Stimulated activated naive B cell treated with anti-CD40 and anti-IgM and Interleukin-4, amounts not matched to agents 10 μg/mL and 1 μg/mL and 100 μg/mL, for 72 hours (primary cell): ENCODE measurements around the gene FARS2.
A peak's percentile ranks its signal among the peaks of the same experiment; 100 is the strongest.

ENCODE experiments used
- ATAC-seq, 2 donors: fragments of 150-1000 bp; cut with Tn5 transposase; replicated peaks; 2 replicates each; pipeline ENCODE4 v1.10.0; 2021; ENCODE audit warnings: moderate library complexity in 1 of 2
- DNase-seq: peaks from one replicate; pipeline ENCODE4 v3.0.0; 2021
- H3K27ac Mint-ChIP-seq: one replicate; pipeline ENCODE4 v1.8.0; 2022; ENCODE audit warnings: mild to moderate bottlenecking, mixed read lengths
- H3K27me3 Mint-ChIP-seq, 2 donors: one replicate each; pipeline ENCODE4 v1.8.0; 2022; ENCODE audit warnings: mixed read lengths in 2 of 2
- H3K36me3 Mint-ChIP-seq, 2 donors: one replicate each; pipeline ENCODE4 v1.8.0; 2022; ENCODE audit warnings: mixed read lengths in 2 of 2, mild to moderate bottlenecking in 1 of 2
- H3K4me1 Mint-ChIP-seq, 2 donors: one replicate each; pipeline ENCODE4 v1.8.0; 2022; ENCODE audit warnings: mixed read lengths in 2 of 2, mild to moderate bottlenecking in 1 of 2
- H3K4me3 Mint-ChIP-seq, 2 donors: one replicate each; pipeline ENCODE4 v1.8.0; 2022; ENCODE audit warnings: mild to moderate bottlenecking in 2 of 2, mixed read lengths in 2 of 2, moderate library complexity in 1 of 2
- H3K9me3 Mint-ChIP-seq, 2 donors: one replicate each; pipeline ENCODE4 v1.8.0; 2022; ENCODE audit warnings: mixed read lengths in 2 of 2, mild to moderate bottlenecking in 1 of 2

Gene FARS2

GRCh38 chr6:5459346-5459745 is 198.0 kb downstream of the FARS2 start:
- Mint-ChIP-seq H3K4me3 (no peak overlapping the region), H3K4me1 (peaks cover 17 to 24% of the 10 kb centered on the region in 2 donors), H3K27me3 (no peaks in the 10 kb centered on the region), H3K27ac (no peak overlapping the region), H3K9me3 (no peaks in the 10 kb centered on the region), H3K36me3 (peaks cover 16 to 33% of the 10 kb centered on the region in 2 donors)
- no peak for DNase-seq
- ATAC-seq: no peak

DNA sequence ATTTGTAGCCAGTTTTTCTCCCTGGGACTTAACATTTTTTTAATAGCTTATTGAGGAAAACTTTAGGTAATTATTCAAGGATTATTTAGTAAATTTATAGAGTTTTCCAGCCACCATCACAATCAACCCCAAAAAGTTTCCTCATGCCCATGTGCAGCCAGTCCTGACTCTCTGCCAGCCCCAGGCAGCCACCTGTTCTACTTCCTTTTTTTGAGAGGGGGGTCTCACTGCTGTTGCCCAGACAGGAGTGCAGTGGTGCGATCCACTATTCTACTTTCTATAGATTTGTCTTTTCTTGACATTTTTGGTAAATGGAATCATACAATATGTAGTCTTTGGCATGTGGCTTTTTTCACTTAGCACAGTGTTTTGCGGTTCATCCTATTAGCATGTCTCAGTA is 200.1 kb downstream of the FARS2 start:
- no peak for DNase-seq
- Mint-ChIP-seq H3K27me3 (no peaks in the 10 kb centered on the region), H3K4me1 (peaks cover 21 to 24% of the 10 kb centered on the region in 2 donors), H3K36me3 (peaks cover 15 to 28% of the 10 kb centered on the region in 2 donors), H3K9me3 (no peaks in the 10 kb centered on the region), H3K27ac (no peak overlapping the region), H3K4me3 (no peak overlapping the region)
- no peak for ATAC-seq

DNA sequence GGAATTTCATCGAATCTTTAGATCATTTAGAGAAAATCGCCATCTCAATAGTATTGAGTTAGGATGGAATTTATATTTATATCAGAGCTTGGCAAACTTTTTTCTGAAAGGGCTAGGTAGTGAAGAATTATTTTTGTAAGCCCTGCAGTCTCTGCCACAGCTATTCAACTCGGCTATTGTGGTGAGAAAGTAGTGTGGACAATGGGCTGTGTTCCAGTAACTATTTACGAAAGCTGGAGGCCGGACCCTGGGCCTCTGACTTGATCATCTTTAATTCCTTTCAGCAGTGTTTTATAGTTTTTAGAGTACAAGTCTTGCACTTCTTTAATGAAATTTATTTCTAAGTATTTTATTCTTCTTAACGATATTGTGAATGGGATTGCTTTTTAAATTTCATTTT is 201.5 kb downstream of the FARS2 start:
- Mint-ChIP-seq H3K4me1 (peaks cover 19 to 22% of the 10 kb centered on the region in 2 donors), H3K27me3 (no peaks in the 10 kb centered on the region), H3K27ac (no peak overlapping the region), H3K4me3 (no peak overlapping the region), H3K9me3 (no peaks in the 10 kb centered on the region), H3K36me3 (peaks cover 14 to 23% of the 10 kb centered on the region in 2 donors)
- DNase-seq: no peak
- no peak for ATAC-seq

- Mint-ChIP-seq H3K36me3 (peaks cover 12 to 21% of the 10 kb centered on the region in 2 donors), H3K27ac (no peak overlapping the region), H3K9me3 (no peaks in the 10 kb centered on the region), H3K27me3 (no peaks in the 10 kb centered on the region), H3K4me1 (peaks cover 16 to 19% of the 10 kb centered on the region in 2 donors), H3K4me3 (no peak overlapping the region)
- no peak for ATAC-seq
- DNase-seq: no peak
Measured at GRCh38 chr6:5463690-5464089, 202.4 kb downstream of the FARS2 start.

- ATAC-seq (no peak), DNase-seq (no peak)
- Mint-ChIP-seq H3K9me3 (no peaks in the 10 kb centered on the region), H3K36me3 (peaks cover 15 to 24% of the 10 kb centered on the region in 2 donors), H3K27ac (no peak overlapping the region), H3K27me3 (no peaks in the 10 kb centered on the region), H3K4me3 (no peak overlapping the region), H3K4me1 (peaks cover 16% of the 10 kb centered on the region in 2 donors)
Measured at GRCh38 chr6:5464099-5464885, 203.0 kb downstream of the FARS2 start.

DNA sequence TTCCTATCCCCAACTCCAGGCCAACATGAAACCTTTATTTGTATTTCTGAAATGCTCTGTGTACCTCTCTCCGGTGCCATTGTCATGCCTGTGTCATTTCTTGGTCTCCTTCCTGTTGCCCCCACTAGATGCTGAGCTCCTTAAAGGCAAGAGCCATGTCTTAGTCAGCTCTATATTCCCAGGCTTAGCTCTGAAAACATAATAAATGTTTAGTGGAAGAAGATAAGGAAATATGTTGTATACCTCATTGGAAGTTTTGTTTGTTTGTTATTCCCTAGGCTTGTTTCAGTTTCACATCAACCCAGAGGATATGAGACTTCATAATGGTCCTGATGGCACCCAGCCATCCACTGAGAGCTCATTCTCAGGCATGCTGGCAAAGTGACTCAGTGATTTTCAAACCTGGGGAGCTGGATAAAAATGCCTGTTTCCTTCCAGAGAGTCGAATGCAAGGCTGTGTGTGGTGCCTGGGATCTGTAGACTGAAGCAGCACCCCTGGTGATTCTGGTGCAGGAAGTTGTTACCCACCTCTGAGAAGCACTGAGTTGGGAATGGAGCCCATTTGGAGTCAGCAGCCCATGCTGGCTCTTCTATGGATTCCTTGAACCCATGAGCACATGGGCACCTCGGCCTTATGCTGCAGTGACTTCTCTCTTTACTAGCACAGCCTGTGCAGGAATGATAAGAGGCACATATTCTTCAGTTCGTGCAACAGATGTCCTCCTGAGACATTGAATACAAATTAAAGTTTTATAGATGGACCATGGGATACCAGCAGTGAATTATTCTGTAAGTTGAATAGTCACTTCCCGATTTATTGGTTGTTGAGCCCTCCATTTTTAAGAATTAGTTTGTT is 205.2 kb downstream of the FARS2 start:
- Mint-ChIP-seq H3K9me3 (no peaks in the 10 kb centered on the region), H3K4me1 (peaks cover 0 to 4% of the 10 kb centered on the region in 2 donors), H3K4me3 (no peak overlapping the region), H3K36me3 (peaks cover 8% of the 10 kb centered on the region in 2 donors), H3K27ac (peak overlapping the region; percentile 33), H3K27me3 (no peaks in the 10 kb centered on the region)
- no peak for ATAC-seq
- no peak for DNase-seq

- H3K4me1 Mint-ChIP-seq: peaks cover 0 to 4% of the 10 kb centered on the region in 2 donors
- no peak for DNase-seq
- H3K4me3 Mint-ChIP-seq: no peak overlapping the region
- H3K9me3 Mint-ChIP-seq: no peaks in the 10 kb centered on the region
- H3K27me3 Mint-ChIP-seq: no peaks in the 10 kb centered on the region
- H3K36me3 Mint-ChIP-seq: peaks cover 7% of the 10 kb centered on the region in 2 donors
- ATAC-seq: no peak
- no peak overlapping the region for H3K27ac Mint-ChIP-seq
Measured at GRCh38 chr6:5468586-5468985, 207.3 kb downstream of the FARS2 start.

- no peak overlapping the region for H3K4me3 Mint-ChIP-seq
- no peaks in the 10 kb centered on the region for H3K27me3 Mint-ChIP-seq
- no peak overlapping the region for H3K27ac Mint-ChIP-seq
- no peak for DNase-seq
- peaks cover 0 to 4% of the 10 kb centered on the region in 2 donors for H3K4me1 Mint-ChIP-seq
- no peak for ATAC-seq
- peaks cover 7 to 11% of the 10 kb centered on the region in 2 donors for H3K36me3 Mint-ChIP-seq
- H3K9me3 Mint-ChIP-seq: no peaks in the 10 kb centered on the region
Measured at GRCh38 chr6:5469101-5469846, 208.0 kb downstream of the FARS2 start.

- Mint-ChIP-seq H3K27ac (no peak overlapping the region), H3K4me3 (no peak overlapping the region)
- ATAC-seq: peak; percentile 92 to 94
Measured at GRCh38 chr6:5471044-5471443, 209.7 kb downstream of the FARS2 start.

DNA sequence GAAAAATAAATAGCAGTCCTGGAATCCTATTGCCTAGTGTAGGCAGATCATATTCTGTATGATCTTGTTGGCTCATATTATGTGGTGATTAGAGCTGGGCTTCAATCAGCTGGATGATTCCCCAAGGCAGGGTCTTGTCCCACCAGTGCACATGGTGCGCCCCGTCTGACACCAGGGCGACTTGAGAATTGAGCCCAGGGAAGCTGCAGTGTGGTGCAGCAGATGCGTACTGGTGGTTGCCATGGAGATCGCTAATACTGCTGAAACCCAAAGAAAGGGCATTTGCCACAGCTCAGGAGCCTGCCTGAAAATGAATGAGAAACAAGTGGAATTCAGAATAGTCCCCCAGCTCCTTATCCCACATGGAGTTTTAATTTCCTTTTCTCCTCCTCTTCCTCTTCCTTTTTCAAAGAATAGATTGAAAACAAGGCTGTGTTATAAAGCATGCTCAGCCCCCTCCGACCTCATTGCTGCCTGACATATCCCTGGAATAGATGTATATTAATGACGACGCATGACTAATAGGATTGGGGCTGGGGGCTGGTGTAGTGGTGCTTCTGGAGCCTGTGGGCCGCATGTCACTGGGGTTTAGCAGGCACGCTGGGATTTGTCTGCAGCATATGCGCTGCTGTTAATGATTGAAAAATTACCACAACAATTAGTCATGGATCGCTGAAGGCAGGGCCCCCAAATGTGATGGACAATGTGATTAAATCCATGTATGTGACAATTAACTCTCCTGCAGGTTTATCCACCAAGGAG is 210.5 kb downstream of the FARS2 start:
- H3K9me3 Mint-ChIP-seq: no peaks in the 10 kb centered on the region
- H3K27me3 Mint-ChIP-seq: no peaks in the 10 kb centered on the region
- peaks cover 0 to 4% of the 10 kb centered on the region in 2 donors for H3K4me1 Mint-ChIP-seq
- DNase-seq: no peak
- peaks cover 11 to 18% of the 10 kb centered on the region in 2 donors for H3K36me3 Mint-ChIP-seq
- H3K27ac Mint-ChIP-seq: no peak overlapping the region
- H3K4me3 Mint-ChIP-seq: no peak overlapping the region
- ATAC-seq: no peak

More at GRCh38 chr6:5471044-5471443, 209.7 kb downstream of the FARS2 start:
- Mint-ChIP-seq H3K9me3 (no peaks in the 10 kb centered on the region), H3K4me1 (peaks cover 0 to 7% of the 10 kb centered on the region in 2 donors), H3K27me3 (no peaks in the 10 kb centered on the region), H3K36me3 (peaks cover 11 to 18% of the 10 kb centered on the region in 2 donors)
- DNase-seq: peak; percentile 30

- no peaks in the 10 kb centered on the region for H3K9me3 Mint-ChIP-seq
- ATAC-seq: no peak
Measured at GRCh38 chr6:5472571-5472970, 211.3 kb downstream of the FARS2 start.

GRCh38 chr6:5475779-5476178 is 214.5 kb downstream of the FARS2 start:
- ATAC-seq (no peak), DNase-seq (no peak)
- Mint-ChIP-seq H3K36me3 (peaks cover 5 to 11% of the 10 kb centered on the region in 2 donors), H3K27ac (no peak overlapping the region), H3K9me3 (no peaks in the 10 kb centered on the region), H3K4me3 (no peak overlapping the region), H3K27me3 (no peaks in the 10 kb centered on the region), H3K4me1 (peaks cover 0 to 4% of the 10 kb centered on the region in 2 donors)

More at GRCh38 chr6:5472571-5472970, 211.3 kb downstream of the FARS2 start:
- Mint-ChIP-seq H3K27ac (no peak overlapping the region), H3K36me3 (peaks cover 11 to 18% of the 10 kb centered on the region in 2 donors), H3K4me1 (peaks cover 0 to 4% of the 10 kb centered on the region in 2 donors), H3K4me3 (no peak overlapping the region), H3K27me3 (no peaks in the 10 kb centered on the region)
- no peak for DNase-seq

DNA sequence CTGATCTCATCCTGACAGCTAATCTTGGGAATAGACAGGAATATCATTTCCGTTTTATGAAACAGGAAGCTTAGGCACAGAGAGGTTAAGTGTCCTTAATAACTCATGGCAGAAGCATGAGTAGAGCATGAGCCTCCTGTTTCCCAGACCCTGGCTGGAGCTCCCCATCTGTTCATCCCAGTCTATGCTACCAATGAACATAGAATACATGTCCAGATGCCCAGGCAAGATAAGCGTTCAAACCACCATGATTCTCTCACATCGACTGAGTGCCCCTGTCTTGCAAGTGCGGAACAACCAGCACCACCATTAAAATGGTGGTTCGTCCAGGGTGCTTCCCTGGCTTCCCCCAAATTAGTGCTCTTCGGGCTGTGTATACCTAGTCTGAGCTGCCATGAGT is 217.1 kb downstream of the FARS2 start:
- no peak overlapping the region for H3K4me3 Mint-ChIP-seq
- DNase-seq (no peak), ATAC-seq (no peak)
- H3K4me1 Mint-ChIP-seq: peaks cover 0 to 8% of the 10 kb centered on the region in 2 donors
- no peak overlapping the region for H3K27ac Mint-ChIP-seq
- H3K9me3 Mint-ChIP-seq: no peaks in the 10 kb centered on the region
- H3K27me3 Mint-ChIP-seq: no peaks in the 10 kb centered on the region
- H3K36me3 Mint-ChIP-seq: peaks cover 7 to 15% of the 10 kb centered on the region in 2 donors
